ENCODE measurements around the gene TESK1. TPM values are rescaled to one million over a fixed set of nuclear protein-coding genes. Genes with fewer than 3 reads are reported as not detected.

Gene TESK1
- total RNA-seq, 1 donor from 2014 or later = 25.4 TPM

DNA sequence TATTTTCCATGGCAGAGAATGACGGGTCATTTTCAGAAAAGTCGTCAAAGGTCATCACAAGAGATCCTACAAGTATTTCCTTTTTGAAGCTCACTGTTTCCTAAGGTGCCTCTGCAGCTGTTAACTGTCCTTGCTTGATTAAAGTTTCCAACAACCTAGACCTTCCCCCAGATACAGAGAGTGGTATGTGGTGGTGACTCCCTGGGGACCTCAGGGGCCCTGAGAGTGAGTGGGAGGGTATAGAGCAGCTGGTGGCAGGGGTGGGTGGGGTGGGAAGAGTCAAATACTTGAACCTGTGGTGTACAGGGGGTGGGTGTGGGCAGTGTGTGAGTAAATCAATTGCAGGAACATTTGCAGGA lies 14.7 kb downstream of the TESK1 start:
- Histone ChIP-seq H3K36me3 (no peaks in the 10 kb centered on the region), H3K4me1 (peaks cover 12% of the 10 kb centered on the region), H3K4me3 (no peak overlapping the region), H3K27me3 (ENCODE audit: low read depth) (peaks cover 25% of the 10 kb centered on the region), H3K27ac (replicated peaks) (no peak overlapping the region), H3K9me3 (replicated peaks) (no peaks in the 10 kb centered on the region)
- intact Hi-C loops (cut with micrococcal nuclease) = no loop called here
- DNase-seq = no peak
- TF ChIP-seq, protein P1, sequence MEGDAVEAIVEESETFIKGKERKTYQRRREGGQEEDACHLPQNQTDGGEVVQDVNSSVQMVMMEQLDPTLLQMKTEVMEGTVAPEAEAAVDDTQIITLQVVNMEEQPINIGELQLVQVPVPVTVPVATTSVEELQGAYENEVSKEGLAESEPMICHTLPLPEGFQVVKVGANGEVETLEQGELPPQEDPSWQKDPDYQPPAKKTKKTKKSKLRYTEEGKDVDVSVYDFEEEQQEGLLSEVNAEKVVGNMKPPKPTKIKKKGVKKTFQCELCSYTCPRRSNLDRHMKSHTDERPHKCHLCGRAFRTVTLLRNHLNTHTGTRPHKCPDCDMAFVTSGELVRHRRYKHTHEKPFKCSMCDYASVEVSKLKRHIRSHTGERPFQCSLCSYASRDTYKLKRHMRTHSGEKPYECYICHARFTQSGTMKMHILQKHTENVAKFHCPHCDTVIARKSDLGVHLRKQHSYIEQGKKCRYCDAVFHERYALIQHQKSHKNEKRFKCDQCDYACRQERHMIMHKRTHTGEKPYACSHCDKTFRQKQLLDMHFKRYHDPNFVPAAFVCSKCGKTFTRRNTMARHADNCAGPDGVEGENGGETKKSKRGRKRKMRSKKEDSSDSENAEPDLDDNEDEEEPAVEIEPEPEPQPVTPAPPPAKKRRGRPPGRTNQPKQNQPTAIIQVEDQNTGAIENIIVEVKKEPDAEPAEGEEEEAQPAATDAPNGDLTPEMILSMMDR (IDR thresholded peaks at IDR 0.05; ENCODE audit: borderline replicate concordance) = no peak

DNA sequence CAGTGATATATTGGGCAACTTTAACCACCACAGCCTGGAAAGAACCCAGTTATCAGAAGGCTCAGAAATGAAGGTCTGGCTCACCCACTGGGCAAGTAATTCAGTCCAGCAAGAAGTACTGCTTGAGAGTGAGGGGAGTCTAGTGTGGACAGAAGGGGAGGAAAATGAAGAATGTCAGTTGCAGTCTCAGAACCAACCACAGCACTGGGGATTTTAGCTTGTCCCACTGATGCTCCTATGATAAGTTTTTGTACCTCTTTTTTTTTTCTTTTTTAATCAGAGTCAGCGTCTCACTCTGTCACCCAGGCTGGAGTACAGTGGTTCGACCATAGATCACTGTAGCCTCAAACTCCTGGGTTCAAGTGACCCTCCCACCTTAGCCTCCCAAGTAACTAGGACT lies 22.5 kb downstream of the TESK1 start:
- Histone ChIP-seq H3K27me3 (ENCODE audit: low read depth) (no peaks in the 10 kb centered on the region), H3K9me3 (replicated peaks) (no peaks in the 10 kb centered on the region), H3K4me1 (no peaks in the 10 kb centered on the region), H3K27ac (replicated peaks) (no peak overlapping the region), H3K4me3 (no peak overlapping the region), H3K36me3 (no peaks in the 10 kb centered on the region)
- TF ChIP-seq, protein P1 (IDR thresholded peaks at IDR 0.05; ENCODE audit: borderline replicate concordance) = no peak
- DNase-seq = no peak
- intact Hi-C loops (cut with micrococcal nuclease) = no loop called here

DNA sequence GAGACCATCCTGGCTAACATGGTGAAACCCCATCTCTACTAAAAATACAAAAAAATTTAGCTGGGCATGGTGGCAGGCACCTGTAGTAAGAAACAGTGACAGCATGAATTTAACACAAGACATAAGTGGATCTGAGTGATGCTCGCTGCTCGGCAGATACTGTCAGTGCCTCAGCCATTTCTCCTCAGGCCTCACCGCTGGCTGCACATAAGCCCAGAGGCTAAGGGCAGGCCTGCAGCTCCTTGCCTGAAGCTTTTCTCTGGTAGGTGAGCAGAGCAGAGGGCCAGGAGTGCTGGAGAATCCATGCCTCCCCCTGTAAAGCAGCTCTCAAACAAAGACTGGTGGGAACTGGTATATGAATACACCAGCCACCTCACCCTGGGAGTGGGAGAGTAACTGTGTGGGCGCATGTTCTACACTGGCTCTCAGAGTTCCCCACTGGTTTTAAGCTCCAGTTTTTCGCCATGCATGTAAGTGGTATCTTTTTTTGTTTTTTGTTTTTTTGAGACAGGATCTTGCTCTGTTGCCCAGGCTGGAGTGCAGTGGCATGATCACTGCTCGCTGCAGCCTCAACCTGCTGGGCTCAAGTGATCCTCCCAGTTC lies 23.4 kb downstream of the TESK1 start:
- no peak overlapping the region for H3K4me3 ChIP-seq
- intact Hi-C loops (cut with micrococcal nuclease) = no loop called here
- TF ChIP-seq, protein P1 (IDR thresholded peaks at IDR 0.05; ENCODE audit: borderline replicate concordance) = no peak
- H3K27me3 ChIP-seq (ENCODE audit: low read depth) = no peaks in the 10 kb centered on the region
- H3K36me3 ChIP-seq = no peaks in the 10 kb centered on the region
- DNase-seq = no peak
- no peaks in the 10 kb centered on the region for H3K9me3 ChIP-seq (replicated peaks)
- no peaks in the 10 kb centered on the region for H3K4me1 ChIP-seq
- no peak overlapping the region for H3K27ac ChIP-seq (replicated peaks)

DNA sequence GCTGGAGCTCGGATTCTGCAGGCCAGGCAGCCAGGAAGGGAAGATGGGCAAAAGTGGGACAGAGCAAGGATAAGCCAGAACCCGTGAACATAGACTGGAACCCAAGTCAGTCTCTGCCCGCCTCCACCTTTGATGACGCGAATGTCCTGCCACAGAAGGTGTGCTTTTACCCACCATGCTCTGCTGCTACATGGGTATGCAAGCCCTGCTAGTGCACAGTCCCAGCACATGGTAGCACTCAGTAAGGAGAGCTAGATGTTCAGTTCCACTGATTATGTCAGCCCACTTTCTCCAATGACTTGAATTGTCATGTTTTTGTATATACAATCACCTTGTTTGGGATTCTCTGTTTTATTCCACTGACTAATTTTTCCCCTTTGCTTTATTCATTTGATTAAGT lies 24.5 kb downstream of the TESK1 start:
- no peak for DNase-seq
- intact Hi-C loops (cut with micrococcal nuclease) = no loop called here
- Histone ChIP-seq H3K9me3 (replicated peaks) (no peaks in the 10 kb centered on the region), H3K27me3 (ENCODE audit: low read depth) (no peaks in the 10 kb centered on the region), H3K36me3 (no peaks in the 10 kb centered on the region), H3K4me1 (no peaks in the 10 kb centered on the region), H3K27ac (replicated peaks) (no peak overlapping the region), H3K4me3 (no peak overlapping the region)
- TF ChIP-seq, protein P1 (IDR thresholded peaks at IDR 0.05; ENCODE audit: borderline replicate concordance) = no peak

DNA sequence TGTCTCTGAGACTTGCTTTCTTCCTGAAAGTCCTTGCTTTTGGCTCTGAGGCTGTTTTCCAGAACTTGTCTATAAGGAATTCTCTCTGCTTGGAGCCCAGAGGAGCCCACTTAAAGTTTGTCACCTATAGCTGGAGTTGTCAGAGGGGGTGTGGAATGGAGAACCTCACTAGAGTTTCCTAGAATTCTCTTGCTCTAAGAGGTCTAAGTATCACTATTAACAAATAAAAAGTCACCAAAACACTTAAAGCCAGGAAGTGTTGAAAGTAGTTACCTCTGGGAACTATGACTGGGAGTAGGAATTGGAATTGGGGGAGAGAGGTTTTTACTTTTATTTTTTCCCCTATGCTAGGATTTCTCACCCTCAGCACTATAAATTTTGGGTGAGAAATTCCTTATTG lies 30.7 kb downstream of the TESK1 start:
- TF ChIP-seq, protein P1 (IDR thresholded peaks at IDR 0.05; ENCODE audit: borderline replicate concordance) = no peak
- Histone ChIP-seq H3K27ac (replicated peaks) (no peak overlapping the region), H3K4me1 (peaks cover 4% of the 10 kb centered on the region), H3K4me3 (no peak overlapping the region), H3K9me3 (replicated peaks) (no peaks in the 10 kb centered on the region), H3K27me3 (ENCODE audit: low read depth) (no peaks in the 10 kb centered on the region), H3K36me3 (no peaks in the 10 kb centered on the region)
- intact Hi-C loops (cut with micrococcal nuclease) = no loop called here
- no peak for DNase-seq

Measured in left ventricle myocardium inferior (tissue), 1 donor.